ENCODE results near the gene CAMTA1. TPM values are rescaled to one million over a fixed set of nuclear protein-coding genes. Genes with fewer than 3 reads are reported as not detected.
"Not testable (repeated sequence)": the region's sequence is repeated elsewhere in the genome, so short reads cannot be mapped to it uniquely, and the experiment has no call there.

Gene CAMTA1
- total and polyA plus RNA-seq, 8 donors, result 42.8 to 213 (median 118) TPM

GRCh38 chr1:7145947-7146346 lies 360.7 kb downstream of the CAMTA1 start:
- TF ChIP-seq EP300 (IDR thresholded peaks at IDR 0.05), result no peak
- TF ChIP-seq POLR2A (IDR thresholded peaks at IDR 0.05), result no peak
- TF ChIP-seq, protein P1, sequence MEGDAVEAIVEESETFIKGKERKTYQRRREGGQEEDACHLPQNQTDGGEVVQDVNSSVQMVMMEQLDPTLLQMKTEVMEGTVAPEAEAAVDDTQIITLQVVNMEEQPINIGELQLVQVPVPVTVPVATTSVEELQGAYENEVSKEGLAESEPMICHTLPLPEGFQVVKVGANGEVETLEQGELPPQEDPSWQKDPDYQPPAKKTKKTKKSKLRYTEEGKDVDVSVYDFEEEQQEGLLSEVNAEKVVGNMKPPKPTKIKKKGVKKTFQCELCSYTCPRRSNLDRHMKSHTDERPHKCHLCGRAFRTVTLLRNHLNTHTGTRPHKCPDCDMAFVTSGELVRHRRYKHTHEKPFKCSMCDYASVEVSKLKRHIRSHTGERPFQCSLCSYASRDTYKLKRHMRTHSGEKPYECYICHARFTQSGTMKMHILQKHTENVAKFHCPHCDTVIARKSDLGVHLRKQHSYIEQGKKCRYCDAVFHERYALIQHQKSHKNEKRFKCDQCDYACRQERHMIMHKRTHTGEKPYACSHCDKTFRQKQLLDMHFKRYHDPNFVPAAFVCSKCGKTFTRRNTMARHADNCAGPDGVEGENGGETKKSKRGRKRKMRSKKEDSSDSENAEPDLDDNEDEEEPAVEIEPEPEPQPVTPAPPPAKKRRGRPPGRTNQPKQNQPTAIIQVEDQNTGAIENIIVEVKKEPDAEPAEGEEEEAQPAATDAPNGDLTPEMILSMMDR (IDR thresholded peaks at IDR 0.05), result no peak
- no peak for TF ChIP-seq POLR2AphosphoS5 (IDR thresholded peaks at IDR 0.05)
- no peak for DNase-seq
- WGBS, 5 donors, result 64 to 72% (median 67%) methylated on average over 9 of the region's 9 CpGs
- H3K36me3 ChIP-seq, result no peaks in the 10 kb centered on the region
- H3K27me3 ChIP-seq, result peaks cover 0 to 8% (median 0%) of the 10 kb centered on the region in 3 donors
- H3K27ac ChIP-seq, result no peak overlapping the region
- no peaks in the 10 kb centered on the region for H3K9me3 ChIP-seq
- intact Hi-C loops (cut with DNase I; ENCODE audit: low total_unique reads), result no loop called here
- no peak overlapping the region for H3K4me3 ChIP-seq
- H3K4me1 ChIP-seq, result peaks cover 13 to 25% (median 20%) of the 10 kb centered on the region in 4 donors

GRCh38 chr1:7146710-7147109 lies 361.5 kb downstream of the CAMTA1 start:
- Histone ChIP-seq H3K27me3 (peaks cover 0 to 8% (median 0%) of the 10 kb centered on the region in 3 donors), H3K36me3 (no peaks in the 10 kb centered on the region), H3K27ac (no peak overlapping the region), H3K4me3 (no peak overlapping the region), H3K4me1 (peaks cover 13 to 26% (median 23%) of the 10 kb centered on the region in 4 donors), H3K9me3 (no peaks in the 10 kb centered on the region)
- DNase-seq, result no peak
- intact Hi-C loops (cut with DNase I; ENCODE audit: low total_unique reads), result no loop called here
- no peak for TF ChIP-seq POLR2A (IDR thresholded peaks at IDR 0.05)
- TF ChIP-seq POLR2AphosphoS5 (IDR thresholded peaks at IDR 0.05), result no peak
- TF ChIP-seq, protein P1 (IDR thresholded peaks at IDR 0.05), result no peak
- TF ChIP-seq EP300 (IDR thresholded peaks at IDR 0.05), result no peak
- WGBS, 5 donors, result 93 to 98% (median 97%) methylated on average over 5 of the region's 5 CpGs

DNA sequence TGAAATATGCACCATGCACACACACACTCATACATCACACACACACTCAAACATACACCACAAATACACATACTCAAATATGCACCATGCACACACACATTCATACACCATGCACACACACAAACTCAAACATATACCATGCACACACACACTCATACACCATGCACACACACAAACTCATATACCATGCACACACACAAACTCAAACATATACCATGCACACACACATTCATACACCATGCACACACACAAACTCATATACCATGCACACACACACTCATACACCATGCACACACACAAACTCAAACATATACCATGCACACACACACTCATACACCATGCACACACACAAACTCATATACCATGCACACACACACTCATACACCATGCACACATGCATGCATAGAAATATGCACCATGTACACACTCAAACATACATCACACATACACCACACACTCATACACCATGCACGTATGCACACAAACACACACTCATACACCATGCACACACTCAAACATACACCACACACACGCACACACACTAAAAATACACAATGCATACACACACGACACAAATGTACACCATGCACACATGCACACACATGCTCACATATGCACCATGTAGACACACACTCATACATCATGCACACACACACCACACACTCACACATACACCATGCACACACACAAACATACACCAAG lies 362.5 kb downstream of the CAMTA1 start:
- H3K9me3 ChIP-seq; H3K27ac ChIP-seq; DNase-seq; H3K36me3 ChIP-seq; H3K27me3 ChIP-seq; H3K4me3 ChIP-seq; intact Hi-C loops (cut with DNase I; ENCODE audit: low total_unique reads): not testable (repeated sequence)
- 94 to 98% (median 96%) methylated on average over 3 of the region's 3 CpGs for WGBS, 5 donors
- H3K4me1 ChIP-seq, result peaks cover 13 to 27% (median 23%) of the 10 kb centered on the region in 4 donors

GRCh38 chr1:7149080-7149838 lies 364.0 kb downstream of the CAMTA1 start:
- Histone ChIP-seq H3K27ac (peak overlapping the region in 3 of 5 donors; percentile 22 to 58 (median 40)), H3K36me3 (no peaks in the 10 kb centered on the region), H3K9me3 (no peaks in the 10 kb centered on the region), H3K27me3 (peaks cover 0 to 13% (median 0%) of the 10 kb centered on the region in 3 donors), H3K4me1 (peaks cover 13 to 27% (median 23%) of the 10 kb centered on the region in 4 donors), H3K4me3 (peak overlapping the region in 2 of 4 donors; percentile 8 to 24)
- 37 to 53% (median 39%) methylated on average over 20 to 31 of the region's 31 CpGs for WGBS, 5 donors
- TF ChIP-seq POLR2A (IDR thresholded peaks at IDR 0.05) (no peak), POLR2AphosphoS5 (IDR thresholded peaks at IDR 0.05) (peak in 1 of 3 donors; percentile 32)
- intact Hi-C loops (cut with DNase I; ENCODE audit: low total_unique reads), result no loop called here
- DNase-seq, result peak; percentile 62 to 85

- Histone ChIP-seq H3K27me3 (peaks cover 0 to 13% (median 0%) of the 10 kb centered on the region in 3 donors), H3K4me3 (no peak overlapping the region), H3K27ac (no peak overlapping the region), H3K9me3 (no peaks in the 10 kb centered on the region), H3K36me3 (no peaks in the 10 kb centered on the region), H3K4me1 (peaks cover 13 to 27% (median 23%) of the 10 kb centered on the region in 4 donors)
- no peak for DNase-seq
- intact Hi-C loops (cut with DNase I; ENCODE audit: low total_unique reads), result no loop called here
- 70 to 79% (median 75%) methylated on average over 19 of the region's 19 CpGs for WGBS, 5 donors
- TF ChIP-seq POLR2AphosphoS5 (IDR thresholded peaks at IDR 0.05) (no peak), EP300 (IDR thresholded peaks at IDR 0.05) (no peak), POLR2A (IDR thresholded peaks at IDR 0.05) (no peak)
- TF ChIP-seq, protein P1 (IDR thresholded peaks at IDR 0.05), result no peak
These were observed 365.5 kb downstream of the CAMTA1 start for GRCh38 chr1:7150724-7151280.

All from stomach (tissue), 9 donors.